ENCODE results near the gene SF3B2.

Gene SF3B2

GRCh38 chr11:66042227-66042995, 9.8 kb upstream of the SF3B2 start:
- TF ChIP-seq TSHZ2 (CRISPR knock-in tag; IDR thresholded peaks at IDR 0.05) (no peak), ZC3H10 (CRISPR knock-in tag; IDR thresholded peaks at IDR 0.05) (no peak), GLIS3 (CRISPR knock-in tag; IDR thresholded peaks at IDR 0.05) (no peak), ZNF565 (CRISPR knock-in tag; conservative IDR thresholded peaks at IDR 0.05; ENCODE audit: low read depth) (no peak), ISL1 (CRISPR knock-in tag; IDR thresholded peaks at IDR 0.05) (no peak), RARB (CRISPR knock-in tag; IDR thresholded peaks at IDR 0.05) (no peak), TCF4 (CRISPR knock-in tag; IDR thresholded peaks at IDR 0.05; ENCODE audit: borderline replicate concordance) (no peak), CSDC2 (CRISPR knock-in tag; IDR thresholded peaks at IDR 0.05) (no peak), ZFP3 (CRISPR knock-in tag; IDR thresholded peaks at IDR 0.05) (no peak)
- no peak for ATAC-seq

DNA sequence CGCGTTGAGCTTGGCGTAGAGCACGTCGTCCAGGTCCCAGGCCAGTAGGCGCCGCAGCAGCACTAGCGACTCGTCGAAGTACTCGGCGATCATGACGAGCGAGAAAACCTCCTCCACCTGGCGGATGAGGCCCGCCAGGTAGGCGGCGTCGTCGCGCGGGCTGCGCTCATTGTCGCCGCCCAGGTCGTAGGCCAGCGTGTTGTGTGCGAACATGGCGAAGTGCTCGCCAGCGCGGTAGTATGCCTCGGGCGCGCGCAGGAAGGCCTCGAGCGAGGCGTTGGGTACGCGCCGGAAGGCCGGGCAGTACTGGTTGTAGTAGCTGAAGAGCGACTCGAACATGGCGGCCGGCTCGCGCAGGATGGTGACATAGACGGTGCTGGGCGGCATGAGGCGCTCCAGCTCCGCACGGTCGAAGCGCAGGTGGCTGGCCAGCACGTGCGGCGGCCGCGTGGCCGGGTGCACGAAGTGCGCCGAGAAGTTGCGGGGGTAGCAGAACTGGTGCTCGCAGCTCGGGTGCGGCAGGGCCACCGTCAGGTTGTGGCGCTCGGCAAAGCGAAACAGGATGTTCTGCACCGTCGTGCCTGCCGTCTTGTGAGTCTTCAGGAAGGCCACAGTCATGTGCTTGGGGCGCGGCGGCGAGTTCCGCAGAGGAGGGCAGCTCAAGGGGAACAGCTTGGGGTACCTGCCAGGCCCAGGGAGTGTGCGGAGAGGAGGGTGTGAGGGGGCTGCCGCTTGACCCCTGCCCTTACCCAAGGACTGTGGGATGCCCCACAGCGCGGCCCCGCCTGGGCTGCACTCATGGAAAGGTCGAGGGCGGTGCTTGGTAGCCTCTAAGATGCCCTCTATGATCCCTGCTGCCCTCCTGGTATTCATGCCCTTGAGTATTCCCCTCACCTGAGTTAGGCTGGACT, 8.9 kb upstream of the SF3B2 start:
- ATAC-seq: no peak
- TF ChIP-seq CSDC2 (CRISPR knock-in tag; IDR thresholded peaks at IDR 0.05) (no peak), ZNF8 (CRISPR knock-in tag; IDR thresholded peaks at IDR 0.05) (no peak), TOX (CRISPR knock-in tag; IDR thresholded peaks at IDR 0.05; ENCODE audit: borderline replicate concordance) (no peak), BACH2 (CRISPR knock-in tag; IDR thresholded peaks at IDR 0.05; ENCODE audit: borderline replicate concordance) (no peak), ZC3H10 (CRISPR knock-in tag; IDR thresholded peaks at IDR 0.05) (no peak), ZNF565 (CRISPR knock-in tag; conservative IDR thresholded peaks at IDR 0.05; ENCODE audit: low read depth) (no peak)

DNA sequence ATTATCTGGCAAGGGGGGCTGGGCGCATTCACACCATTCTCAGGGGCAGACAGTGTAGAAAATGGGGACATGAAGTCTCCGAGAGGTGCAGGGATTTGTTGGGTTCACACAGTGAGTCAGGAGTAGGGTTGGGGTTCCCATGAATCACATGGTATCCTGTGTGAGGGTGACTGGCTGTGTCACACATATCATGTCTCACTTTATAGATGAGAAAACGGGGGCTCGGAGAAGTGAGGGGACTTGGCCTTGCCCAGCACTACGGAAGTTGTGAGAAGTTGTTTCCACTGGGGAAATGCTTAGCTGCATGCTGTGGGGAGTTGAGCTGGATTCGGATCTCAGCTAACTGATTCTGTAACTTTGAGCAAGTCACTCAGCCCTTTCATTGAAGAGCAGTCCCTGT, 7.4 kb upstream of the SF3B2 start:
- TF ChIP-seq ZC3H10 (CRISPR knock-in tag; IDR thresholded peaks at IDR 0.05) (no peak), ESRRG (CRISPR knock-in tag; IDR thresholded peaks at IDR 0.05) (no peak), ZNF70 (CRISPR knock-in tag; IDR thresholded peaks at IDR 0.05) (no peak), ZNF565 (CRISPR knock-in tag; conservative IDR thresholded peaks at IDR 0.05; ENCODE audit: low read depth) (no peak), ZFP3 (CRISPR knock-in tag; IDR thresholded peaks at IDR 0.05) (no peak), RARB (CRISPR knock-in tag; IDR thresholded peaks at IDR 0.05) (no peak), OSR1 (CRISPR knock-in tag; IDR thresholded peaks at IDR 0.05) (no peak), PATZ1 (CRISPR knock-in tag; IDR thresholded peaks at IDR 0.05; ENCODE audit: borderline replicate concordance) (no peak), TCF4 (CRISPR knock-in tag; IDR thresholded peaks at IDR 0.05; ENCODE audit: borderline replicate concordance) (no peak), CSRNP3 (CRISPR knock-in tag; IDR thresholded peaks at IDR 0.05) (no peak), CSDC2 (CRISPR knock-in tag; IDR thresholded peaks at IDR 0.05) (no peak), ZNF8 (CRISPR knock-in tag; IDR thresholded peaks at IDR 0.05) (no peak), ISL1 (CRISPR knock-in tag; IDR thresholded peaks at IDR 0.05) (no peak), ARNTL (CRISPR knock-in tag; IDR thresholded peaks at IDR 0.05; ENCODE audit: borderline replicate concordance, low read depth) (no peak), GLIS3 (CRISPR knock-in tag; IDR thresholded peaks at IDR 0.05) (no peak), BACH2 (CRISPR knock-in tag; IDR thresholded peaks at IDR 0.05; ENCODE audit: borderline replicate concordance) (no peak)
- TF ChIP-seq, protein P1, sequence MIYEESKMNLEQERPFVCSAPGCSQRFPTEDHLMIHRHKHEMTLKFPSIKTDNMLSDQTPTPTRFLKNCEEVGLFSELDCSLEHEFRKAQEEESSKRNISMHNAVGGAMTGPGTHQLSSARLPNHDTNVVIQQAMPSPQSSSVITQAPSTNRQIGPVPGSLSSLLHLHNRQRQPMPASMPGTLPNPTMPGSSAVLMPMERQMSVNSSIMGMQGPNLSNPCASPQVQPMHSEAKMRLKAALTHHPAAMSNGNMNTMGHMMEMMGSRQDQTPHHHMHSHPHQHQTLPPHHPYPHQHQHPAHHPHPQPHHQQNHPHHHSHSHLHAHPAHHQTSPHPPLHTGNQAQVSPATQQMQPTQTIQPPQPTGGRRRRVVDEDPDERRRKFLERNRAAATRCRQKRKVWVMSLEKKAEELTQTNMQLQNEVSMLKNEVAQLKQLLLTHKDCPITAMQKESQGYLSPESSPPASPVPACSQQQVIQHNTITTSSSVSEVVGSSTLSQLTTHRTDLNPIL (CRISPR knock-in tag; IDR thresholded peaks at IDR 0.05; ENCODE audit: low read depth): no peak
- ATAC-seq: no peak
